ENCODE measurements around the gene COA3.
A peak's percentile ranks its signal among the peaks of the same experiment; 100 is the strongest.

The COA3 gene

GRCh38 chr17:42751628-42752027 lies 46.9 kb downstream of the COA3 start:
- no peaks in the 10 kb centered on the region for H3K27me3 ChIP-seq (ENCODE audit: insufficient read depth, poor library complexity, severe bottlenecking)
- DNase-seq (ENCODE audit: low read depth in 1 of 2, low spot score in 1 of 2) = no peak
- no peak overlapping the region for H3K4me3 ChIP-seq (replicated peaks; ENCODE audit: insufficient read depth, low read length)
- no peak overlapping the region for H3K27ac ChIP-seq (replicated peaks)
- no peak for TF ChIP-seq POLR2AphosphoS5 (IDR thresholded peaks at IDR 0.05; ENCODE audit: low read depth)
- TF ChIP-seq GABPA (IDR thresholded peaks at IDR 0.05; ENCODE audit: low read depth) = no peak
- TF ChIP-seq REST (IDR thresholded peaks at IDR 0.05; ENCODE audit: insufficient replicate concordance, low read depth) = no peak
- TF ChIP-seq SPI1 (IDR thresholded peaks at IDR 0.05; ENCODE audit: borderline replicate concordance, low read depth) = no peak
- TF ChIP-seq CTCF (IDR thresholded peaks at IDR 0.05; ENCODE audit: insufficient read depth, low read length) = no peak

- Histone ChIP-seq H3K27me3 (ENCODE audit: insufficient read depth, poor library complexity, severe bottlenecking) (no peaks in the 10 kb centered on the region), H3K27ac (replicated peaks) (no peak overlapping the region), H3K4me3 (replicated peaks; ENCODE audit: insufficient read depth, low read length) (no peak overlapping the region)
- DNase-seq (ENCODE audit: low read depth in 1 of 2, low spot score in 1 of 2) = peak in 1 of 2 experiments; percentile 13
- TF ChIP-seq SPI1 (IDR thresholded peaks at IDR 0.05; ENCODE audit: borderline replicate concordance, low read depth) = peak; percentile 65; the same call in 1 of the 2 replicates
- TF ChIP-seq GABPA (IDR thresholded peaks at IDR 0.05; ENCODE audit: low read depth) = no peak
- TF ChIP-seq CTCF (IDR thresholded peaks at IDR 0.05; ENCODE audit: insufficient read depth, low read length) = no peak
- no peak for TF ChIP-seq REST (IDR thresholded peaks at IDR 0.05; ENCODE audit: insufficient replicate concordance, low read depth)
- no peak; the same call in 1 of the 2 replicates for TF ChIP-seq POLR2AphosphoS5 (IDR thresholded peaks at IDR 0.05; ENCODE audit: low read depth)
These were observed 47.7 kb downstream of the COA3 start for GRCh38 chr17:42750739-42751344.

GRCh38 chr17:42748908-42749798 lies 49.4 kb downstream of the COA3 start:
- TF ChIP-seq POLR2AphosphoS5 (IDR thresholded peaks at IDR 0.05; ENCODE audit: low read depth) (no peak), GABPA (IDR thresholded peaks at IDR 0.05; ENCODE audit: low read depth) (no peak), SPI1 (IDR thresholded peaks at IDR 0.05; ENCODE audit: borderline replicate concordance, low read depth) (no peak), CTCF (IDR thresholded peaks at IDR 0.05; ENCODE audit: insufficient read depth, low read length) (no peak), REST (IDR thresholded peaks at IDR 0.05; ENCODE audit: insufficient replicate concordance, low read depth) (no peak)
- Histone ChIP-seq H3K27ac (replicated peaks) (no peak overlapping the region), H3K4me3 (replicated peaks; ENCODE audit: insufficient read depth, low read length) (no peak overlapping the region), H3K27me3 (ENCODE audit: insufficient read depth, poor library complexity, severe bottlenecking) (no peaks in the 10 kb centered on the region)
- DNase-seq (ENCODE audit: low read depth in 1 of 2, low spot score in 1 of 2) = no peak
